IMR-90 (cell line): Measurements from ENCODE around the gene LIN28A. TPM values are rescaled to one million over a fixed set of nuclear protein-coding genes. Genes with fewer than 3 reads are reported as not detected.
A peak's percentile ranks its signal among the peaks of the same experiment; 100 is the strongest.
"Not testable (repeated sequence)": the region's sequence is repeated elsewhere in the genome, so short reads cannot be mapped to it uniquely, and the experiment has no call there.

ENCODE experiments used
- ATAC-seq: fragments of 200-7000 bp; cut with Tn5 transposase; 2 replicates; pipeline ENCODE4 v1.9.1; 2020; ENCODE audit warnings: low read depth, mild to moderate bottlenecking, moderate library complexity
- BruUV-seq: library from RNA; stranded (reverse); fragments of 400-500 nt; replicated peaks from 2 replicates; lab custom pipeline; 2021; lab: Mats Ljungman, UMichigan
- CTCF ChIA-PET: fragments of 300-600 bp; formaldehyde crosslinking; extraction: SDS; loops from one replicate; lab custom pipeline; 2021; ENCODE audit warnings: antibody characterized with exemption; lab: Yijun Ruan, JAX
- POLR2A ChIA-PET: fragments of 300-600 bp; sonication (Branson Sonifier 250); formaldehyde crosslinking; loops from one replicate; lab custom pipeline; 2022; ENCODE audit warnings: antibody characterized with exemption; ENCODE audit not compliant: unreplicated experiment; lab: Charles Lee
- DNase-seq: peaks from one replicate; pipeline ENCODE4 v3.0.0; 2013
- H2AFZ ChIP-seq: replicated peaks from 2 replicates; pipeline ENCODE3; 2013; ENCODE audit warnings: low read length, mild to moderate bottlenecking; ENCODE audit not compliant: poor library complexity
- H2AK5ac ChIP-seq: 2 replicates; pipeline ENCODE4 v1.6.1; 2013; ENCODE audit warnings: low read depth, low read length, inconsistent platforms
- H2AK9ac ChIP-seq: replicated peaks from 2 replicates; pipeline ENCODE3; 2013; ENCODE audit warnings: mild to moderate bottlenecking, low read depth, low read length, moderate library complexity; ENCODE audit not compliant: poor library complexity
- H2BK120ac ChIP-seq: 2 replicates; pipeline ENCODE4 v1.6.1; 2013; ENCODE audit warnings: low read depth, low read length, inconsistent platforms
- H2BK15ac ChIP-seq: 3 replicates; pipeline ENCODE4 v1.6.1; 2013; ENCODE audit warnings: low read depth, low read length, inconsistent platforms
- H2BK20ac ChIP-seq: 2 replicates; pipeline ENCODE4 v1.6.1; 2013; ENCODE audit warnings: low read depth, mild to moderate bottlenecking, inconsistent platforms, low read length, moderate library complexity
- H2BK5ac ChIP-seq: 2 replicates; pipeline ENCODE4 v1.6.1; 2013; ENCODE audit warnings: mild to moderate bottlenecking, low read depth, low read length, inconsistent platforms; ENCODE audit not compliant: poor library complexity, severe bottlenecking
- H3K14ac ChIP-seq: replicated peaks from 2 replicates; pipeline ENCODE4 v1.6.1; 2013; ENCODE audit warnings: low read depth, low read length, inconsistent platforms
- H3K18ac ChIP-seq: 2 replicates; pipeline ENCODE4 v1.6.1; 2013; ENCODE audit warnings: low read depth, low read length, control low read depth
- H3K23ac ChIP-seq: 2 replicates; pipeline ENCODE4 v1.6.1; 2013; ENCODE audit warnings: low read depth, low read length, inconsistent platforms
- H3K27ac ChIP-seq: 2 replicates; pipeline ENCODE4 v1.5.1; 2013; ENCODE audit warnings: mild to moderate bottlenecking, control low read depth, low read length; ENCODE audit not compliant: insufficient read depth
- H3K27me3 ChIP-seq: 2 replicates; pipeline ENCODE4 v1.6.1; 2013; ENCODE audit warnings: low read length; ENCODE audit not compliant: control insufficient read depth, insufficient read depth
- H3K36me3 ChIP-seq: 2 replicates; pipeline ENCODE4 v1.6.1; 2013; ENCODE audit warnings: low read length, mixed read lengths; ENCODE audit not compliant: control insufficient read depth, insufficient read depth
- H3K4ac ChIP-seq: 2 replicates; pipeline ENCODE4 v1.6.1; 2013; ENCODE audit warnings: low read depth, low read length, inconsistent platforms
- H3K4me1 ChIP-seq: 2 replicates; pipeline ENCODE4 v1.6.1; 2013; ENCODE audit warnings: low read length, mixed read lengths; ENCODE audit not compliant: control insufficient read depth, insufficient read depth
- H3K4me2 ChIP-seq: 2 replicates; pipeline ENCODE4 v1.6.1; 2013; ENCODE audit warnings: low read depth, mild to moderate bottlenecking, control low read depth, low read length, moderate library complexity
- H3K4me3 ChIP-seq: 2 replicates; pipeline ENCODE4 v1.5.1; 2013; ENCODE audit warnings: low read depth, mild to moderate bottlenecking, control low read depth, low read length, moderate library complexity; ENCODE audit not compliant: insufficient read depth
- H3K56ac ChIP-seq: 2 replicates; pipeline ENCODE4 v1.6.1; 2013; ENCODE audit warnings: low read length, inconsistent platforms; ENCODE audit not compliant: insufficient read depth; ENCODE audit errors: extremely low read depth
- H3K79me1 ChIP-seq, 2 experiments: 2 replicates each; pipeline ENCODE4 v1.6.1; 2013; ENCODE audit warnings: low read length in 2 of 2, inconsistent platforms in 1 of 2, low read depth in 1 of 2
- H3K9ac ChIP-seq: 2 replicates; pipeline ENCODE4 v1.6.1; 2013; ENCODE audit warnings: low read depth, low read length, control low read depth
- H3K9me1 ChIP-seq: 2 replicates; pipeline ENCODE4 v1.6.1; 2013; ENCODE audit warnings: low read length, inconsistent platforms; ENCODE audit not compliant: insufficient read depth
- H3K9me3 ChIP-seq: 2 replicates; pipeline ENCODE4 v1.6.1; 2013; ENCODE audit warnings: low read length; ENCODE audit not compliant: control insufficient read depth, insufficient read depth
- H4K20me1 ChIP-seq: 2 replicates; pipeline ENCODE4 v1.6.1; 2013; ENCODE audit warnings: low read length, inconsistent platforms; ENCODE audit not compliant: insufficient read depth
- H4K5ac ChIP-seq: 2 replicates; pipeline ENCODE4 v1.6.1; 2013; ENCODE audit warnings: mild to moderate bottlenecking, low read depth, low read length, control low read depth
- H4K8ac ChIP-seq, 2 experiments: 2 replicates each; pipeline ENCODE4 v1.6.1; 2013; ENCODE audit warnings: low read depth in 2 of 2, low read length in 2 of 2, control low read depth in 1 of 2, inconsistent platforms in 1 of 2
- H4K91ac ChIP-seq: 2 replicates; pipeline ENCODE4 v1.6.1; 2013; ENCODE audit warnings: low read depth, low read length, inconsistent platforms; ENCODE audit not compliant: insufficient read depth
- WGBS, 2 experiments: methylation state at CpG; one replicate each; pipeline versions ENCODE4 v1.1.5 to v1.1.7; 2013; ENCODE audit warnings: missing lambda C conversion rate in 2 of 2; ENCODE audit not compliant: insufficient read length in 1 of 2; ENCODE audit errors: extremely low coverage in 2 of 2; 5-methylcytosine and 5-hydroxymethylcytosine counted together
- dilution Hi-C: fragments of 300-500 bp; cut with HindIII; formaldehyde crosslinking; loops from one replicate; pipeline ENCODE4 v1.14.3; 2018; ENCODE audit warnings: low sequenced_read_pairs; ENCODE audit not compliant: unreplicated experiment
- in situ Hi-C: fragments of 300-500 bp; cut with MboI; formaldehyde crosslinking; loops from 3 replicates; pipeline ENCODE4 v1.14.3; 2019; ENCODE audit warnings: low sequenced_read_pairs, inconsistent platforms, mixed read lengths
- intact Hi-C: fragments of 100-400 bp; cut with micrococcal nuclease; formaldehyde crosslinking; loops from 2 replicates; pipeline ENCODE4 v1.10.0; 2022
- polyA plus RNA-seq, 3 experiments: library from polyadenylated mRNA; depleted of rRNA; stranded (reverse); fragments of >200 nt; gene quantifications; 2 replicates each; pipeline ENCODE4 v1.2.3, GENCODE V29; 2012; ENCODE audit warnings: low replicate concordance in 1 of 3
- total RNA-seq: library from RNA; depleted of rRNA; stranded (reverse); fragments of >200 nt; gene quantifications from 2 replicates; pipeline ENCODE4 v1.2.3, GENCODE V29; 2012

Gene LIN28A
- total and polyA plus RNA-seq, 2 of the 4 experiments (the other 2 are of a cell fraction), result not detected

DNA sequence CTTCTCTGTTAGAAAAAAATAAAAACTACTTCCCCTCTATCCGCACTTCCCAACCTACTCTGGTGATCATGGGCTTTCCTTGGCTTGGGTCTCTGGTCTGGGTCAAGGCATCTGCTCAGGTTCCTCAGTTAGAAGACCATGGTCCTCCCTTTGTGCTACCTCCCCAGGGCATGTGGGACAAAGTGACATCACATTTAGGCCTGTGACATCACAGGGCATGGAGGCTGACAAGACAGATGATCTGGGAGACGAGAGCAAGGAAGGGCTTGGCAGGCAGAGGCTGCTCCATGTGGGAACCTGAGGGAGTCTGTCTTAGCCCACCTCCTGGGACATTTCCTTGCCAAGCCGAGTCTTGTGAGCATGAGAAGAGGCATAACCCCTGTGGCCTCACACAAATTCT lies 38.0 kb upstream of the LIN28A start, which contains the start of gene ZNF683:
Gene ZNF683 (minus strand): TSS at position 140 of the 400 bp plus-strand sequence. CDS start 4,179 bp downstream, outside the sequence.
- H3K18ac ChIP-seq, H3K56ac ChIP-seq, H3K9ac ChIP-seq, H2BK120ac ChIP-seq, H4K20me1 ChIP-seq, in situ Hi-C loops, ATAC-seq, H3K23ac ChIP-seq, H2AK5ac ChIP-seq, H3K27ac ChIP-seq, H3K4ac ChIP-seq, H3K4me1 ChIP-seq, H2BK15ac ChIP-seq, H4K91ac ChIP-seq, H2BK20ac ChIP-seq, POLR2A ChIA-PET, H2BK5ac ChIP-seq, H3K4me2 ChIP-seq, BruUV-seq, H3K9me3 ChIP-seq, H4K5ac ChIP-seq, H3K36me3 ChIP-seq, intact Hi-C loops, H4K8ac ChIP-seq, DNase-seq, H3K79me1 ChIP-seq, H2AFZ ChIP-seq, CTCF ChIA-PET, H3K9me1 ChIP-seq, H3K4me3 ChIP-seq, dilution Hi-C loops, H3K14ac ChIP-seq: not testable (repeated sequence)
- peaks cover 13% of the 10 kb centered on the region for H3K27me3 ChIP-seq
- peak within 1 kb of the TSS; percentile 23 for H2AK9ac ChIP-seq
- 40% methylated on average over 2 of the region's 3 CpGs; no CpG with 5 or more reads in 1 of the 2 experiments for WGBS, 2 experiments
